ENCODE results near the gene RERG. TPM values are rescaled to one million over a fixed set of nuclear protein-coding genes. Genes with fewer than 3 reads are reported as not detected.

The RERG gene
- total RNA-seq, 1 donor from 2014 or later: 19.6 TPM

GRCh38 chr12:15234508-15234907 lies 13.3 kb upstream of the RERG start:
- Histone ChIP-seq H3K4me3 (no peak overlapping the region), H3K36me3 (no peaks in the 10 kb centered on the region), H3K4me1 (no peaks in the 10 kb centered on the region), H3K9me3 (no peaks in the 10 kb centered on the region), H3K27me3 (peaks cover 7% of the 10 kb centered on the region), H3K27ac (no peak overlapping the region)
- intact Hi-C loops (cut with DNase I): no loop called here
- ATAC-seq: no peak
- no peak for DNase-seq
- TF ChIP-seq CTCF (IDR thresholded peaks at IDR 0.05): no peak

DNA sequence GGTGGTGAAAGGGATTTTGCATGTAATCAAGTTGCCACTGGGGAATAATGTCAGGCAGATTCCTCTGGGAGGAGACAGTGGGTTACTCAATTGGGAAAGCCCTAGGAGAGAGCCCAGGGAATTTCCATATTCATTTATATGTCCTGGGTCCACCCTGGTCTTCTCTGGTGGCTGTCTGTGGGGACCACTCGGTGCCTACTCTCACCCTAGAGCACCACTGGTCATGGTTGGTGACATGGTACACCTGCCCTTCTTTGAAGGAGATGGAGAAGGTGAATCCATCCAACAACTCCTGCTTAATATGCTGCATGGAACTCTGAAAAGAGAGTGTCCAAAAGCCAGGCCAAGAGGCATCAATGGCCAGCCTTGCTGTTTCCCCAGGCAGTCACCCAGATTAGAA lies 12.8 kb upstream of the RERG start:
- DNase-seq (no peak), ATAC-seq (no peak)
- intact Hi-C loops (cut with DNase I): no loop called here
- no peak overlapping the region for H3K4me3 ChIP-seq
- H3K27ac ChIP-seq: no peak overlapping the region
- no peaks in the 10 kb centered on the region for H3K4me1 ChIP-seq
- H3K36me3 ChIP-seq: no peaks in the 10 kb centered on the region
- H3K9me3 ChIP-seq: no peaks in the 10 kb centered on the region
- no peak for TF ChIP-seq CTCF (IDR thresholded peaks at IDR 0.05)
- H3K27me3 ChIP-seq: peaks cover 7% of the 10 kb centered on the region

- TF ChIP-seq CTCF (IDR thresholded peaks at IDR 0.05): no peak
- H3K36me3 ChIP-seq: no peaks in the 10 kb centered on the region
- H3K27ac ChIP-seq: no peak overlapping the region
- no peaks in the 10 kb centered on the region for H3K4me1 ChIP-seq
- intact Hi-C loops (cut with DNase I): no loop called here
- no peak for DNase-seq
- H3K27me3 ChIP-seq: no peaks in the 10 kb centered on the region
- H3K4me3 ChIP-seq: no peak overlapping the region
- no peaks in the 10 kb centered on the region for H3K9me3 ChIP-seq
- ATAC-seq: no peak
Measured at GRCh38 chr12:15232959-15233358, 11.7 kb upstream of the RERG start.

GRCh38 chr12:15231493-15231892 lies 10.3 kb upstream of the RERG start:
- Histone ChIP-seq H3K9me3 (no peaks in the 10 kb centered on the region), H3K4me1 (no peaks in the 10 kb centered on the region), H3K4me3 (no peak overlapping the region), H3K36me3 (no peaks in the 10 kb centered on the region), H3K27me3 (no peaks in the 10 kb centered on the region), H3K27ac (no peak overlapping the region)
- ATAC-seq: no peak
- no peak for DNase-seq
- intact Hi-C loops (cut with DNase I): no loop called here
- TF ChIP-seq CTCF (IDR thresholded peaks at IDR 0.05): no peak

DNA sequence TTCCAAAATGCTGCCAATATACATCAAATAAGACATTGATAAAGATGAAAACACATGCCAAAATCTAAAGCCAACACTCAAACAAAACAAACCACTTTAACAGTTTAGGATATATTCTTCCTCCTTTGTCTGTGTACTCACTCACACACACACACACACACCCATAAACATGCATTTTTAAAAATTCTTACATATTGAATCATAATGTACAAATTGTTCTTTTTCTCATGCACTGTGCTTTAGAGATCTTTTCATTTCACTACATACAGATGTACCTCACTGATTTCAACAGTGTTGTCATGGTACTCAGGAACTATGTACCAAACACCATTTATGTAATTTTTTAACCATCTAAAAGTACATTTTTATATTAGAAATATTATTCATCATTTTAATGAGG lies 9.5 kb upstream of the RERG start:
- Histone ChIP-seq H3K4me1 (no peaks in the 10 kb centered on the region), H3K4me3 (no peak overlapping the region), H3K27me3 (no peaks in the 10 kb centered on the region), H3K9me3 (no peaks in the 10 kb centered on the region), H3K27ac (no peak overlapping the region), H3K36me3 (no peaks in the 10 kb centered on the region)
- DNase-seq (no peak), ATAC-seq (no peak)
- intact Hi-C loops (cut with DNase I): no loop called here
- no peak for TF ChIP-seq CTCF (IDR thresholded peaks at IDR 0.05)

DNA sequence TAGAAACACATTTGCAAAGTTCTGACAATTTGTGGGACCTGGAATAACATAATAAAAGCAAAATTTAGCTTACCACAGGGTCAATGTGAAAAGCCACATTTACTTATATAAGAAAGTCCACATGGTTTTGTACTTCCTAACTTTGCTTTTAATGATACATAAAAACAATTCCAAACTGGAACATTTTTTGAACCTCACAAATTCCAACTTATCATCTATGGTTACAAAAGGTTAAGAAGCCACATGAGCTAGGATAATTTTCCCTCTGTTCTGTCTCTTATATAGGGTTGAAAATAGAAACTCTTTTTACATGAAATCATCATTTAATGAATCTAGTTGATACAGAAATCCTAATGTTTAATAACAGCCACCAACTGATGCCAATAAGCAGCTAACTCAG lies 8.9 kb upstream of the RERG start:
- Histone ChIP-seq H3K27me3 (no peaks in the 10 kb centered on the region), H3K27ac (no peak overlapping the region), H3K36me3 (no peaks in the 10 kb centered on the region), H3K4me1 (no peaks in the 10 kb centered on the region), H3K4me3 (no peak overlapping the region), H3K9me3 (no peaks in the 10 kb centered on the region)
- ATAC-seq (no peak), DNase-seq (no peak)
- TF ChIP-seq CTCF (IDR thresholded peaks at IDR 0.05): no peak
- intact Hi-C loops (cut with DNase I): no loop called here

Data from upper lobe of right lung (tissue), 1 donor.